ENCODE results near the gene PAGR1. TPM values are rescaled to one million over a fixed set of nuclear protein-coding genes. Genes with fewer than 3 reads are reported as not detected.

PAGR1 gene
- total and polyA plus RNA-seq, 2 of the 13 experiments (the other 11 are each of a cell fraction or from before 2014, with no cell fraction given) = 9.8 to 66.4 TPM

GRCh38 chr16:29789775-29790182 lies 26.2 kb upstream of the PAGR1 start (continued):
- TF ChIP-seq PRDM15 (CRISPR knock-in tag; IDR thresholded peaks at IDR 0.05) = 0 out of 2 replicates have a peak, but pooled peaks have one; percentile 1
- no peak; the same call in 1 of the 2 replicates for TF ChIP-seq KLF12 (CRISPR knock-in tag; IDR thresholded peaks at IDR 0.05; ENCODE audit: borderline replicate concordance)
- peak; percentile 43; the same call in 1 of the 2 replicates for TF ChIP-seq ZC3H4 (CRISPR knock-in tag; IDR thresholded peaks at IDR 0.05; ENCODE audit: borderline replicate concordance)
- TF ChIP-seq AHDC1 (CRISPR knock-in tag; IDR thresholded peaks at IDR 0.05; ENCODE audit: borderline replicate concordance) = no peak
- TF ChIP-seq ZNF44 (CRISPR knock-in tag; IDR thresholded peaks at IDR 0.05) = no peak
- TF ChIP-seq ZNF775 (CRISPR knock-in tag; IDR thresholded peaks at IDR 0.05; ENCODE audit: borderline replicate concordance) = no peak
- no peak for TF ChIP-seq SOX13 (IDR thresholded peaks at IDR 0.05)
- no peak for TF ChIP-seq SOX13 (CRISPR knock-in tag; conservative IDR thresholded peaks at IDR 0.05 in 1 of 2, IDR thresholded peaks at IDR 0.05 in 1 of 2)
- TF ChIP-seq ZBTB1 (CRISPR knock-in tag; IDR thresholded peaks at IDR 0.05; ENCODE audit: borderline replicate concordance) = no peak
- no peak for TF ChIP-seq RBM39 (IDR thresholded peaks at IDR 0.05; ENCODE audit: low read depth, low read length, poor library complexity, severe bottlenecking)
- no peak for TF ChIP-seq ZNF343 (CRISPR knock-in tag; IDR thresholded peaks at IDR 0.05)
- no peak; the same call in 1 of the 2 replicates for TF ChIP-seq ZNF20 (CRISPR knock-in tag; IDR thresholded peaks at IDR 0.05)
- TF ChIP-seq SKI (IDR thresholded peaks at IDR 0.05; ENCODE audit: partially characterized antibody) = no peak
- TF ChIP-seq ZNF512 (CRISPR knock-in tag; IDR thresholded peaks at IDR 0.05) = no peak; the same call in none of the 2 replicates
- no peak for TF ChIP-seq ZNF557 (CRISPR knock-in tag; IDR thresholded peaks at IDR 0.05)
- no peak for TF ChIP-seq MIER2 (CRISPR knock-in tag; IDR thresholded peaks at IDR 0.05)

Measured in HepG2 (cell line).